GM12892 (cell line): Measurements from ENCODE around the gene SLC46A2.

Source experiments
- POLR2A ChIP-seq: IDR thresholded peaks from 2 replicates; pipeline ENCODE4 v1.6.1; 2011; ENCODE audit warnings: low read depth, low read length, control low read depth
- POLR2AphosphoS5 ChIP-seq: IDR thresholded peaks from 2 replicates; pipeline ENCODE4 v1.6.1; 2011; ENCODE audit warnings: low read depth, low read length, control low read depth

DNA sequence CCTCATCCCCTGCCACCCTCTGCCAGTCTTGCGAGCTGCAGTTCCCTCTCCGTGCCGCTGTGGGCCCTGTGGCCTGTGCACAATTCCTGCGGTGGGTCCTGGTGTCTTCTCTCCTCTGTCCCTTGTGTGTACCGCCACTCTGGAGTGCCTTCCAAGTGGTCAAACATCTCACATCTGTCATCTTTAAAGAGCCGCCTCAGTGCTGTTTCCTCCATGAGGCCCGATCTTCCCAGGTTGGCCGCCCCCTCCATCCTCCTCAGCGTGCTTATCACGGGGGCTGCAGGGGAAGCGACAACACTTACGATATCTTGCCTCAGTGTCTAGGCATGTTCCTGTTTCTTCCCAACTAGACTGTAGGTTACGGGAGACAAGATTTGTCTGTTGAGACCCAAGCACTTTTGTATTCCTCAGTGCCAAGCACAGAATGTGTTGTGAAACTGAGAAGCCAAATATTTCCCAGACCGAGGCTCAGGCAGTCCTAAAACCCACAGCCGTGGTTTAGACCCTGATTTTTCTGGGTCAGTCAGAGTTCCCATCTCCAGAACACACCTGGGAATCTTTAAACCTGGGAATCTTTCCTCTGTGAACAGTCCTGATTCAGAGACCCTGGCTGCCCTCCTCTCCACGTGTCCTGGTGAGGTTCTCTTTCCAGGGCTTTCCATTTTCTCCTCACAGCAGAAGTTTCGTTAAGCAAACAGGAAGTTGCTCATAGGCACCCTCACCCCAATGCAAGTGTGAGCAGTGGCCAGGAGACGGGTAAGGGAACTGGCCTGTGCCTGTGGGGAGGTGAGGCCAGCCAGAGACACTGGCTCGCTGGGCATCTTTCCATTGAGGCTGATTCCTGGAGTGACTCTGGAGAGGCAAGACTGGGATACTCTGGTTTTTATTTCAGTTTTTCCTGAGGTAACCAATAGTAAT lies 28.8 kb downstream of the SLC46A2 start:
- TF ChIP-seq POLR2A (no peak), POLR2AphosphoS5 (no peak)
